HCT116 (cell line): ENCODE measurements around the gene DLG2.

ENCODE experiments used
- CEBPB ChIP-seq: IDR thresholded peaks from 2 replicates; pipeline ENCODE4 v1.6.1; 2012; ENCODE audit warnings: low read depth
- CTCF ChIP-seq, 3 experiments: fragments of 200-600 bp in 1 of 3; sonication (generic) in 1 of 3; IDR thresholded peaks in 2 of 3; conservative IDR thresholded peaks in 1 of 3; 2 replicates each; pipeline ENCODE4 v1.5.1; 2012 to 2017; ENCODE audit warnings: low read depth in 2 of 3, low read length in 2 of 3, antibody characterized with exemption in 1 of 3, borderline replicate concordance in 1 of 3, control low read depth in 1 of 3, mild to moderate bottlenecking in 1 of 3, mixed read lengths in 1 of 3, mixed run types in 1 of 3, moderate library complexity in 1 of 3; ENCODE audit not compliant: insufficient read depth in 1 of 3
- ELF1 ChIP-seq: IDR thresholded peaks from 2 replicates; pipeline ENCODE4 v1.6.1; 2012; ENCODE audit warnings: low read depth, borderline replicate concordance
- EZH2 ChIP-seq: fragments of 200-600 bp; sonication (generic); IDR thresholded peaks from 2 replicates; pipeline ENCODE4 v1.6.1; 2017; ENCODE audit warnings: antibody characterized with exemption, mixed run types
- MAX ChIP-seq: IDR thresholded peaks from 2 replicates; pipeline ENCODE4 v1.6.1; 2012
- POLR2A ChIP-seq: IDR thresholded peaks from 2 replicates; pipeline ENCODE4 v1.7.0; 2011; ENCODE audit warnings: borderline replicate concordance; ENCODE audit not compliant: insufficient read depth, insufficient read length; ENCODE audit errors: extremely low read depth
- RAD21 ChIP-seq: IDR thresholded peaks from 2 replicates; pipeline ENCODE4 v1.6.1; 2012; ENCODE audit warnings: low read depth, mild to moderate bottlenecking
- TCF7L2 ChIP-seq: IDR thresholded peaks from 2 replicates; pipeline ENCODE4 v1.7.0; 2011; ENCODE audit warnings: borderline replicate concordance, inconsistent platforms; ENCODE audit not compliant: insufficient read depth, insufficient read length; ENCODE audit errors: extremely low read depth
- YY1 ChIP-seq: IDR thresholded peaks from 2 replicates; pipeline ENCODE4 v1.6.1; 2011; ENCODE audit warnings: low read length, low read depth, moderate library complexity, mild to moderate bottlenecking; ENCODE audit not compliant: insufficient replicate concordance; ENCODE audit errors: extremely low read depth
- ZBTB33 ChIP-seq: IDR thresholded peaks from 2 replicates; pipeline ENCODE4 v1.6.1; 2011; ENCODE audit warnings: mild to moderate bottlenecking, low read length, moderate library complexity; ENCODE audit not compliant: insufficient replicate concordance; ENCODE audit errors: extremely low read depth

- TF ChIP-seq EZH2, result no peak
- no peak for TF ChIP-seq CTCF (IDR thresholded peaks at IDR 0.05 in 2 of 3, conservative IDR thresholded peaks at IDR 0.05 in 1 of 3; ENCODE audit: borderline replicate concordance in 1 of 3, insufficient read depth in 1 of 3, low read depth in 2 of 3, low read length in 2 of 3)
- TF ChIP-seq YY1, result no peak
- no peak for TF ChIP-seq ELF1
- TF ChIP-seq ZBTB33, result no peak
- no peak for TF ChIP-seq MAX
- TF ChIP-seq CEBPB, result no peak
- TF ChIP-seq RAD21, result no peak
- no peak for TF ChIP-seq POLR2A
- no peak for TF ChIP-seq TCF7L2
Measured at GRCh38 chr11:85045716-85046115, 581.4 kb downstream of the DLG2 start.
